Common myeloid progenitor, CD34-positive (primary cell): Measurements from ENCODE around the gene KCNMA1.
A peak's percentile ranks its signal among the peaks of the same experiment; 100 is the strongest.

ENCODE experiments used
- CTCF ChIA-PET: fragments of 350-600 bp; sonication (Branson Sonifier 250); formaldehyde crosslinking; loops from one replicate; lab custom pipeline; 2021; ENCODE audit warnings: antibody characterized with exemption; lab: Charles Lee
- POLR2A ChIA-PET: fragments of 350-600 bp; sonication (Branson Sonifier 250); formaldehyde crosslinking; loops from one replicate; lab custom pipeline; 2021; ENCODE audit warnings: antibody characterized with exemption; lab: Charles Lee
- DNase-seq, 3 donors: peaks; one replicate each; pipeline versions ENCODE4 v3.0.0 to v3.0.0-alpha.2; 2013
- H3K27ac ChIP-seq, 2 experiments: 1 replicate in 1 of 2; 2 replicates in 1 of 2; pipeline ENCODE4 v1.7.0; 2013; ENCODE audit warnings: inconsistent platforms in 2 of 2, low read length in 2 of 2, mild to moderate bottlenecking in 2 of 2, low read depth in 1 of 2, moderate library complexity in 1 of 2; ENCODE audit not compliant: severe bottlenecking in 2 of 2, insufficient read depth in 1 of 2, poor library complexity in 1 of 2
- H3K27me3 ChIP-seq, 5 experiments: replicated peaks in 2 of 5; 1 replicate in 3 of 5; 2 replicates in 2 of 5; pipeline versions ENCODE4 v1.6.1 to v1.7.0; 2013; ENCODE audit warnings: low read length in 4 of 5, mild to moderate bottlenecking in 2 of 5, moderate library complexity in 2 of 5, inconsistent platforms in 1 of 5; ENCODE audit not compliant: insufficient read depth in 5 of 5, control insufficient read depth in 4 of 5
- H3K36me3 ChIP-seq, 4 experiments: 1 replicate in 2 of 4; 2 replicates in 2 of 4; pipeline versions ENCODE4 v1.6.1 to v1.7.0; 2013; ENCODE audit warnings: low read length in 3 of 4, control low read depth in 1 of 4, mild to moderate bottlenecking in 1 of 4; ENCODE audit not compliant: control insufficient read depth in 4 of 4, insufficient read depth in 4 of 4
- H3K4me1 ChIP-seq, 4 experiments: 1 replicate in 3 of 4; 2 replicates in 1 of 4; pipeline versions ENCODE4 v1.6.1 to v1.7.1; 2013; ENCODE audit warnings: low read length in 3 of 4, mild to moderate bottlenecking in 3 of 4, control low read depth in 1 of 4, inconsistent platforms in 1 of 4, moderate library complexity in 1 of 4; ENCODE audit not compliant: control insufficient read depth in 4 of 4, insufficient read depth in 4 of 4; ENCODE audit errors: control extremely low read depth in 1 of 4
- H3K4me3 ChIP-seq, 7 experiments: 1 replicate in 4 of 7; 2 replicates in 3 of 7; pipeline versions ENCODE4 v1.5.1 to v1.7.0; 2013; ENCODE audit warnings: mild to moderate bottlenecking in 7 of 7, low read length in 6 of 7, moderate library complexity in 6 of 7, inconsistent platforms in 2 of 7, low read depth in 2 of 7, control low read depth in 1 of 7; ENCODE audit not compliant: insufficient read depth in 4 of 7, control insufficient read depth in 1 of 7; ENCODE audit errors: extremely low read depth in 1 of 7
- H3K9me3 ChIP-seq, 5 experiments: 1 replicate in 4 of 5; 2 replicates in 1 of 5; pipeline versions ENCODE4 v1.6.1 to v1.7.1; 2013; ENCODE audit warnings: low read length in 4 of 5, mild to moderate bottlenecking in 2 of 5, inconsistent platforms in 1 of 5, low read depth in 1 of 5, moderate library complexity in 1 of 5; ENCODE audit not compliant: control insufficient read depth in 4 of 5, insufficient read depth in 2 of 5; ENCODE audit errors: control extremely low read depth in 1 of 5
- WGBS: methylation state at CpG from one replicate; pipeline ENCODE4 v1.1.5; 2013; ENCODE audit not compliant: insufficient coverage; 5-methylcytosine and 5-hydroxymethylcytosine counted together

KCNMA1 gene

GRCh38 chr10:77556990-77557601, 80.5 kb downstream of the KCNMA1 start:
- no peaks in the 10 kb centered on the region for H3K9me3 ChIP-seq
- no peak overlapping the region for H3K4me3 ChIP-seq
- no peak overlapping the region for H3K27ac ChIP-seq
- peaks cover 0 to 8% (median 0%) of the 10 kb centered on the region in 5 experiments for H3K27me3 ChIP-seq
- DNase-seq: no peak
- no peaks in the 10 kb centered on the region for H3K36me3 ChIP-seq
- ChIA-PET POLR2A (no interaction called here), CTCF (interaction anchor here (0.5 kb wide), 1 partner anchor 1910 kb away, joined by 3 read pairs; no protein-coding TSS in a partner anchor)
- H3K4me1 ChIP-seq: peaks cover 0 to 13% (median 0%) of the 10 kb centered on the region in 4 experiments
- no CpG with 5 or more reads among the region's 1 CpG for WGBS

- Histone ChIP-seq H3K27me3 (peaks cover 0 to 8% (median 0%) of the 10 kb centered on the region in 5 experiments), H3K27ac (no peak overlapping the region), H3K36me3 (no peaks in the 10 kb centered on the region), H3K4me3 (no peak overlapping the region), H3K9me3 (no peaks in the 10 kb centered on the region), H3K4me1 (peaks cover 0 to 15% (median 0%) of the 10 kb centered on the region in 4 experiments)
- ChIA-PET CTCF (no interaction called here), POLR2A (no interaction called here)
- 83% methylated on average over 3 of the region's 4 CpGs for WGBS
- peak in 2 of 3 donors; percentile 8 to 25 for DNase-seq
Measured at GRCh38 chr10:77555591-77556212, 81.9 kb downstream of the KCNMA1 start.

GRCh38 chr10:77554996-77555397, 82.6 kb downstream of the KCNMA1 start:
- Histone ChIP-seq H3K9me3 (no peaks in the 10 kb centered on the region), H3K4me3 (no peak overlapping the region), H3K27me3 (peaks cover 0 to 4% (median 0%) of the 10 kb centered on the region in 5 experiments), H3K4me1 (peaks cover 0 to 15% (median 0%) of the 10 kb centered on the region in 4 experiments), H3K27ac (no peak overlapping the region), H3K36me3 (no peaks in the 10 kb centered on the region)
- ChIA-PET CTCF (interaction anchor here (1.5 kb wide), 1 partner anchor 38 kb away, joined by 4 read pairs; no protein-coding TSS in a partner anchor), POLR2A (no interaction called here)
- WGBS: 66% methylated on average over 4 of the region's 7 CpGs
- peak; percentile 15 to 45 (median 41) for DNase-seq

- Histone ChIP-seq H3K9me3 (no peaks in the 10 kb centered on the region), H3K27me3 (peaks cover 0 to 2% (median 0%) of the 10 kb centered on the region in 5 experiments), H3K36me3 (no peaks in the 10 kb centered on the region), H3K27ac (no peak overlapping the region), H3K4me1 (peaks cover 0 to 15% (median 0%) of the 10 kb centered on the region in 4 experiments), H3K4me3 (no peak overlapping the region)
- CTCF ChIA-PET: interaction anchor here (1.5 kb wide), 1 partner anchor 39 kb away, joined by 4 read pairs; no protein-coding TSS in a partner anchor
- no peak for DNase-seq
- 71% methylated on average over 4 of the region's 5 CpGs for WGBS
- POLR2A ChIA-PET: interaction anchor here (0.6 to 0.7 kb wide), 3 partner anchors 24 to 1011 kb away, joined by 3 to 13 read pairs (median 4); no protein-coding TSS in a partner anchor
Measured at GRCh38 chr10:77553966-77554365, 83.6 kb downstream of the KCNMA1 start.

GRCh38 chr10:77553311-77553710, 84.3 kb downstream of the KCNMA1 start:
- POLR2A ChIA-PET: interaction anchor here (0.6 to 0.7 kb wide), 4 partner anchors 24 to 1012 kb away, joined by 3 to 13 read pairs (median 4); no protein-coding TSS in a partner anchor
- no peaks in the 10 kb centered on the region for H3K36me3 ChIP-seq
- WGBS: 95% methylated on average over 3 of the region's 3 CpGs
- peaks cover 0 to 2% (median 0%) of the 10 kb centered on the region in 5 experiments for H3K27me3 ChIP-seq
- H3K4me1 ChIP-seq: peaks cover 0 to 15% (median 0%) of the 10 kb centered on the region in 4 experiments
- H3K4me3 ChIP-seq: no peak overlapping the region
- DNase-seq: no peak
- no peaks in the 10 kb centered on the region for H3K9me3 ChIP-seq
- H3K27ac ChIP-seq: no peak overlapping the region
- CTCF ChIA-PET: interaction anchor here (1.0 to 1.5 kb wide), 2 partner anchors 9 to 40 kb away, joined by 3 to 4 read pairs; no protein-coding TSS in a partner anchor

DNA sequence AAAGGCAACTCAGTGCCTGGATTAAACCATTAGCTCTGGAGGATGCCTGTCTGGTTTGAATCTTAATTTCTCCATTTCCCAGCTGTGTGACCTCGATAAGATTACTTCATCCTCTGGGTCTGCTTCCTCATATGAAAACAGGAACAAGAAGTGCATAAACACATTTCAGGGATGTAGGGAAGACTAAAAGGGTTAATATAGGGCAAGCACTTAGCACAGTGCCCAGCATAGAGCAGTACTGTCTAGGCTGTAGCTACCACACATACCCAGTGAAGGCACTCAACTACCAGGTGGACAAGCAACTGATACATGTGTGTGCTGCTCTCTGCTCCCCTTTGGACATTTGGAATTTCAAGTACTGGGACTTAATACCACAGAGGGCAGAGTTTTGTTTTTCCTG, 85.4 kb downstream of the KCNMA1 start:
- no peaks in the 10 kb centered on the region for H3K36me3 ChIP-seq
- WGBS: 20% methylated on average over 1 of the region's 1 CpG
- H3K27me3 ChIP-seq: peaks cover 0 to 2% (median 0%) of the 10 kb centered on the region in 5 experiments
- no peak overlapping the region for H3K27ac ChIP-seq
- POLR2A ChIA-PET: no interaction called here
- peaks cover 0 to 15% (median 0%) of the 10 kb centered on the region in 4 experiments for H3K4me1 ChIP-seq
- no peak overlapping the region for H3K4me3 ChIP-seq
- peak in 1 of 3 donors; percentile 18 for DNase-seq
- H3K9me3 ChIP-seq: no peaks in the 10 kb centered on the region
- CTCF ChIA-PET: interaction anchor here (1.0 to 1.5 kb wide), 2 partner anchors 10 to 11 kb away, joined by 3 to 4 read pairs; no protein-coding TSS in a partner anchor
